DMS153 treated with DMSO at 0.1 percent for 48 hours (cell line): ENCODE data around the gene MAN1C1.
A peak's percentile ranks its signal among the peaks of the same experiment; 100 is the strongest.

ENCODE experiments used
- DNase-seq: peaks from one replicate; lab custom pipeline; 2025; ENCODE audit not compliant: unreplicated experiment; lab: John Stamatoyannopoulos, UW

The MAN1C1 gene

DNA sequence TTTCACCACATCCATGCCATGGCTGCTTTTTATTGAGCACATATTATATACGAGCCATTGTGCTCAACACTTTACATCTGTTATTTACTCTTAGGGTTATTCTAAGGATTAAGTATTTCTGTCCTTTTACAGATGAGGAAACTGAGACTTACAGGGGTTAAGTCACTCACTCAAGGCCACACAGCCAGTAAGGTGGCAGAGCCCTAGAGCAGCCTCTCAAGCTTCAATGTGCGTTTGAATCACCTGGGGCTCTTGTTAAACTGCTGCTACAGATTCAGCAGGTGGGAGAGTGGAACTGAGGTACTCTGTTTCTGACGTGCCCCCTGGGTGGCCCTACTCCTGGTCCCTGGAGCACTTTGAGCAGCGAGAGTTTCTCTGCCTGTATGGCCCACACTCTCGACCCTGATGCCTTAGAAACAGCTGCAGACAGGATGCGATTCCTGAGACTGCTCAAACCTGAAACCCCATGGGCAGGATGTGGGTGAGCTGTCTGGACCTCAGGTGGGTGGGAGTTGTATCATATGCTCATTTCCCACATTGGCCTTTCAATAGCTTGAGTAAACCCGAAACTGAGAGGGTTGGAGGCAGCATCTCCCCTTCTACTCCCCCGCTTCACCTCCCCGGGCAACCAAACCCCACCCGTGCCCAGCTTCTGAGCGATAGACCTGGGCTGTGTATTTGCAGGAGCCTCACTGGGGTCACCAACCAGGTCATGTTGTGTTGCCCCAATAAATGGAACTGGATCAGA, 59.3 kb downstream of the MAN1C1 start:
- no peak for DNase-seq

- peak; percentile 89 for DNase-seq
Observed at GRCh38 chr1:25676488-25676887, 59.9 kb downstream of the MAN1C1 start.

- no peak for DNase-seq
Observed at GRCh38 chr1:25677193-25677773, 60.7 kb downstream of the MAN1C1 start.

DNA sequence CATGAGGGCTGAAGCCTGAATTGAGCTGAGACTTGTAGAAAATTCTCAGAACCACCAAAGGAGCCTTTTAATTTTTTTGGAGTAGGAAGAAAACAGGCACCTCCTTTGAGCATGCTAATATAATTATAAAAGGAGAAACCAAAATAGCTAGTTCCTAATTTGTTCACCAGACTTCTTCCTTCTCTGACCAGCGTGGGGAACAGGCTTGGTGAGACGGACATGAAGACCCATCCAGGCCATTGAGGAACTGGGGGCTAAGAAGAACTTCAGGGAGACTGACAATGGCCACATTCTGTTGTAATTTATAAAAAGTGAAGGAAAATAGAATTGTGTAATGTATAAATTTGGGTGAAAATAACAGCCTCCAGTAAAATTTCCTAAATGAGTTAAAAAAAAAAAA, 62.6 kb downstream of the MAN1C1 start:
- DNase-seq = no peak

DNA sequence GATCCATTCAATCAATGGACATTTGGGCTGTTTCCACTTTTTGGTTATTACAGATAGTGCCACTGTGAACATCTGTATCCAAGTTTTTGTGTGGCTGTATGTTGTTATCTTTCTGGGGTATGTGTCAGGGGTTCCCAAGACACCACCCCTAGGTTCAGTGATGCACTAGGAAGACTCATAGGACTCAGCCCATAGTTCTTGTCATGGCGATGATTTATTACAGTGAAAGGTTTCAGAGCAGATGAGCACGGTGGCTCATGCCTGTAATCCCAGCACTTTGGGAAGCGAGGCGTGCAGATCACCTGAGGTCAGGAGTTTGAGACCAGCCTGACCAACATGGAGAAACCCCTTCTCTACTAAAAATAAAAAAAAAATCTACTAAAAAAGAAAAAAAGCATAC, 64.1 kb downstream of the MAN1C1 start:
- no peak for DNase-seq

DNA sequence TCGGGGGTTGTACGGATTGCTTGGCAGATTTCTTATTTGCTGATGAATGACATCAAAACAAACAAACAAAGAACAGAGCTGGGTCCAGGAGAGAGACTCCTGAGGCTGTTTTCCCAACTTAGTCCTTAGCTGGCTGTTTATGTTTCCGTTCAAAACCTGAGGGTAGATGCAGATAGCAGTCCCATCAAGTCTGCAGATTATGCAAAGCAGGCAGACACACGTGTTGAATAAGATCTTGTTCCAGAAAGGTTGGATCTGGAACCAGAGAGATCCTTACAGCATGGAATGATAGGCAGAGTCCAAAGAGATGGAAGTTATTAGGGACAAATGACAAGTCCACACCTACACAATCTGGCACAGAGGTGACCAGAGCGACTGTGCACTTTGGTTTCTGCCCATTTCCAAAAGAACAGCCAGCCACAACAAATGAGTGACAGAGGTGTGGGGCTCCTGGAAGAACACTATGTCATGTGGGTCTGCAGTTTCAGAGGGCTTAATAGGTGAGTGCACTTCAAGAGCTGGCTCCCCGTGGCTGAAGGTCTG, 65.5 kb downstream of the MAN1C1 start:
- no peak for DNase-seq

- no peak for DNase-seq
Observed at GRCh38 chr1:25683177-25683576, 66.6 kb downstream of the MAN1C1 start.

DNA sequence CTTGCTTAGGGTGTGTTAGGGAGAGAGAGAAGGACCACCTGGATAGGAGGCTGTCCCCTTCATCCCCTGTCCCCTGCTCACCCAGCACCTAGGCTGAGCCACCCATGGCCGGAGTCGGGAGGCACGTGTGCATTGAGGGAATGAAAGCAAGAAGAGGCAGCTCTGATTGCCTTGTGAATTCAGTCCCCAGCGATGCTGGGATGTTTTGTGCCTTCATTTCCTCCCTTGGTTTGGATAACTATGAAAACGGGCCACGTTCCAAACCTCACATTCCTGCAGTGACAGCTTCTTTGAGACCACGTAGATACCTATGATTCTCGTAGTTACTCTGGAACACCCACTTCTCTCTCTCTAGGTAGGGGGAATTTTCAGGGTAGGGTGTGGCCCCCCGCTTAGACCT, 67.1 kb downstream of the MAN1C1 start:
- no peak for DNase-seq

- DNase-seq = no peak
Observed at GRCh38 chr1:25684216-25684965, 67.8 kb downstream of the MAN1C1 start.

- no peak for DNase-seq
Observed at GRCh38 chr1:25685211-25685750, 68.7 kb downstream of the MAN1C1 start.

- DNase-seq = no peak
Observed at GRCh38 chr1:25685938-25686665, 69.5 kb downstream of the MAN1C1 start.

GRCh38 chr1:25687221-25688017, 70.8 kb downstream of the MAN1C1 start:
- DNase-seq = no peak

DNA sequence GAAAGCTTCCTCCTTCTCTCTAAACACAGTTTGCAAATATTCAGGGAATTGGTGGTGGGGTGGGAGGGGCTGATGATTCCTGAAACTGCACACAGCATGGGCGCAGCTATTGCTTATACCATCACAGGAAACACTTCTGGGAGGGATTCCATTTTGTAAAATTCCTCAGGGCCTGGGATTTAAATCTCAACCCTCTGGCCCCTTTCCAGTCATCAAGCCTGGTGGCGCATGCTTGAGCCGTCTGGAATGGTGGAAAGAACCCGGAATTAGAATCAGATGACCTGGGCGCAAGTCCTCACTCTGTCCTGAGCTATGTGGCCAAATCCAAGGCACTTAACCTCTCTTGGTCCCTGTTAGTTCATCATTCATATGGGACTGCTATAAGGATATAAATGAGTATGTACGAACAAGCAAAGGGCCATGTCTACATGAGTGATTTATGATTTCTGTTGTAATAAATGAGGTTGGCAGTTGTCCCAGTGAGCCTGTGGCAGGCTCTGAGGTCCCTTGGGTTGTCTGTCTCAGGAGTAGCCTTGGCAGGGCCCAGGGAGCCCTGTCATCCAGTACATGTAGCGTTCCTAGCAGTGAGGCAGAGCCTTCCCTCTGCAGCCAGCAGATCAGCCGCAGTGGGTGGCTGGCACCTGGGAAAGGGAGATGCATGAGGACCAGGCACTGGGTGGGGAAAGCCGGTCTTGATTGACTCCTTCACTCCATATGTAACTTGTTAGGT, 72.0 kb downstream of the MAN1C1 start:
- peak; percentile 87 for DNase-seq

DNA sequence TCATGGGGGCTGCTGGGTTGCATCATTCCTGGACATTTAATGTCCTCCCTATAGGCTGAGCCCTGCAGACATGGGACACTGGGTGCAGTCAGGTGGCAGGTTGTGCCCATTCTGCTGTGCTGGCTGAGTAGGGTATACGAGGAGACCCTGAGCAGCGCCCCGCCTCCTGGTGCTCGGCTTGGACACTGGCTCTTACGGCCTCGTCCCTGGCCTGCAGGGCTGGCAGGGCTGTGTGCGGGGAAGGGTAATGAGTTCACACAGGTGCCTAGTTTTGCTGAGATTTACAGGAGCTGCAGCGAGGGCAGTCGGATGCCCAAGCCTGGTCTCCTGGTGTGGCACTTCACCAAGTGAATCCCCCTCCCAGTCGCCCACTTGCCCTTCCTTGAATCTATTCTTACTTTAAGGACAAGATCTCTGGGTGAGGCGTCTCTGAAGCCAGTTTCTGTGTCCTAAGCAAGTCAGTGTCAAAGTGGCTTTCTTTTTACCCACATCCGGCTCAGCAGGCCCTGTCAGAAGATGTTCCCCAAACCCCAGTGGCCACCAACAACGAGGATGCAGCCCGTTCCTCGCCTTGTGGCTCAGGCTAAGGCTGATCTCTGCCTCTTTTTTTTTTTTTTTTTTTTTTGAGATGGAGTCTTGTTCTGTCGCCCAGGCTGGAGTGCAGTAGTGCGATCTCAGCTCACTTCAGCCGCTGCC, 73.2 kb downstream of the MAN1C1 start:
- no peak for DNase-seq

- no peak for DNase-seq
Observed at GRCh38 chr1:25690396-25690956, 73.9 kb downstream of the MAN1C1 start.

GRCh38 chr1:25691211-25691610, 74.6 kb downstream of the MAN1C1 start:
- DNase-seq = no peak

- no peak for DNase-seq
Observed at GRCh38 chr1:25692560-25692959, 76.0 kb downstream of the MAN1C1 start.

GRCh38 chr1:25694167-25695007, 77.8 kb downstream of the MAN1C1 start:
- no peak for DNase-seq
